Skin epidermis (tissue), 12 donors: ENCODE results near the gene IP6K2.

Source experiments
- H3K27ac ChIP-seq, 21 experiments: fragments of 200-600 bp; sonication (generic) in 11 of 21; one replicate each; pipeline ENCODE4 v1.5.0; 2020; ENCODE audit warnings: mild to moderate bottlenecking in 3 of 21, inconsistent platforms in 2 of 21, moderate library complexity in 2 of 21
- H3K4me3 ChIP-seq, 7 experiments: fragments of 200-600 bp; sonication (generic) in 2 of 7; one replicate each; pipeline ENCODE4 v1.5.0; 2020; ENCODE audit warnings: inconsistent platforms in 2 of 7, mild to moderate bottlenecking in 2 of 7, moderate library complexity in 1 of 7

IP6K2 gene

DNA sequence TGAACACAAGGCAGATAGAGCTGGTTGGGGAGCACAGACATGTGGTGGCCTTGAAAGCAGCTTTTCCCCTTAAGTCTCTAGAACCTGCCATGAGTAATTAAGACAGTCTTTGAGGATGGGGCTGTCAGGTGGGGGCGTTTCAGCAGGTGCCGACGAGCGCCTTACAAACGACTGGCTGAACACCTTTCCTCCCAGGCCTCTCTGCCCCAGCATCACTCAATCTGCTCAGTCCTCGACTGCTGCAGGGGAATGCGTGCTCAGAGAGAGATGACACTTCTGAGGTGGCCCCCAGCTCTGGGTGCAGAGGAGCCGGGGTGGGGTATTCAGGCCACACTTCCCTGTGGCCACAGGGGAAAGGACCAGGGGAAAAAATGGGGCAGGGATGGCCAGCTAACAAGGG lies 23.2 kb downstream of the IP6K2 start:
- peak overlapping the region in 19 of 21 experiments; percentile 56 to 90 (median 79) for H3K27ac ChIP-seq
- peak overlapping the region in 5 of 7 experiments; percentile 14 to 42 (median 34) for H3K4me3 ChIP-seq

DNA sequence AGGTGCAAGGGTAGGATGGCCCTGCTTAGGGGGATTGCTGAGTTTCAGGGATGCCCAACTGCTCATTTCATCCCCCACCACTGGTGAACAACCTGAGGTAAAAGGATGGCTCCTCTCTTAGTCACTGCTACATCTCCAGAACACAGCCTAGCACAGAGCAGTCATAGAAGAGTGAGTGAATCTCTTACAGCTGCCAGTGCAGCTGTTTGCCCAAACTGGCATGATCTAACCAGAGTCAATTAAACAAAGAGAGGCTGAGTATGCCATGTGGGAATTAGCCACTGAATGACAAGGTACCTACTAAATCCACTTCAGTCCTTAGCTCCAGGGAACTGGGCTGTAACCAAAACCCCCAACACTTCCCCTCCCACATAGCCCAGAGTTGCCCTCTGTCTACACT lies 24.5 kb downstream of the IP6K2 start:
- H3K27ac ChIP-seq = peak overlapping the region in 3 of 21 experiments; percentile 72 to 87 (median 84)
- H3K4me3 ChIP-seq = no peak overlapping the region

DNA sequence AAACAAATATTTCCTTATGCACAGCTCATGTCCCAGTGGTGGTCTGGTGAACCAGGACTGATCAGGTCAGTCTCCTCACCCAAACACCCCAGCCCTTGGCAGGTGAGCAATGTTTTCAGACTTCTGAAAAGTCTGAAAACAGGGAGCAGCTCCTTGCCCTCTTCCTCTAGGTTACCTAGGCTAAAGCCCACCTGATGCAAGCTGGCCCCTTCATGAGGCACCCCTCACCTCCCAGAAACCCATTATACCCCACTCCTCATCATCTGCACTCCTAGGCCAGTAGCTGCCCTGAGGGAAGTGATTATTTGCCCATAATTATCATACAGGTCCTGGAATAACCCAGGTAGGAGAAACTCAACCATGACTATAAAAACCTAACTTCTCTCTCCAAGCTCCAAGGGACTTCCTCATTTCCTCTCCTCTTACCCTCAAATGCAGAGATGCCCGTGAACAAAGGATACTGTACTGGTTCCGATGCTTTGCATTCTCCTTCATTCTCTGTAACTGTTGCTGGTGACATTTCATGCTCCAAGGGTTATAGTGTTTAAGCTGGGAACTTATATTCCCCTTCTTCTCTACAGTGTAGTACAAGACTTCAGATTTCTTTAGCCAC lies 26.1 kb downstream of the IP6K2 start:
- H3K4me3 ChIP-seq = no peak overlapping the region
- H3K27ac ChIP-seq = no peak overlapping the region

DNA sequence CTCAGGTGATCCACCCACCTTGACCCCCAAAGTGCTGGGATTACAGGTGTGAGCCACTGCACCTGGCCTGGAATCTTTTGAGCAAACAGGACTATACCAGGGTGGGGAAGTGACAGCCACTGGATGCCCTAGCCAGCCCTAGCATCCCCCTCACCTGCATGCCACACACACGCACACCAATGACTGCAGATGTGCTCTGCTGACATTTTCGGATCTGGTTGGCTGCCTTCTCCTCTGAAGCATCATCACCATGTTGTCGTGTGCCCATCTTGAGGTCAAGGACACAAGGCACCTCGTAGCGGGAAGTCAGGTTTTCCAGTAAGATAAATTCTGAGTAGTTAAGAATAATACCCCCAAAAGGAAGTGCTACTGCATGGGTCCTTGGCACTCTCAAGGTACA lies 27.6 kb downstream of the IP6K2 start:
- Histone ChIP-seq H3K27ac (no peak overlapping the region), H3K4me3 (no peak overlapping the region)

DNA sequence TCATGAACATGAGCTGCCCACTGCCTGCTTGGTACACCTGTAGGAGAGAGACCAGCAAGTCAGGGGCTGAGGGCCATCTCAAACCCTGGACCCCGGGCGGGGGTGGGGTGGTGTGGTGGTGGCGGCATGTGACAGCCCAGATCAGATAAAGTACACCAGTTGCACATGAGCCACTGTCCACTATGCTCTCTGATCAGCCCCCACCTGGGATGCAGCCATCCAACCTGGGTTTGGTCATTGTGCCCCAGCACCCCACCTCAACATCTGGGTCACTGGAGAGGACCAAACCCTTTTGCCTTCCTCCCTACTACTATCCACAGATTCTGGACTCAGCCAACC lies 28.3 kb downstream of the IP6K2 start:
- H3K4me3 ChIP-seq = no peak overlapping the region
- H3K27ac ChIP-seq = no peak overlapping the region

DNA sequence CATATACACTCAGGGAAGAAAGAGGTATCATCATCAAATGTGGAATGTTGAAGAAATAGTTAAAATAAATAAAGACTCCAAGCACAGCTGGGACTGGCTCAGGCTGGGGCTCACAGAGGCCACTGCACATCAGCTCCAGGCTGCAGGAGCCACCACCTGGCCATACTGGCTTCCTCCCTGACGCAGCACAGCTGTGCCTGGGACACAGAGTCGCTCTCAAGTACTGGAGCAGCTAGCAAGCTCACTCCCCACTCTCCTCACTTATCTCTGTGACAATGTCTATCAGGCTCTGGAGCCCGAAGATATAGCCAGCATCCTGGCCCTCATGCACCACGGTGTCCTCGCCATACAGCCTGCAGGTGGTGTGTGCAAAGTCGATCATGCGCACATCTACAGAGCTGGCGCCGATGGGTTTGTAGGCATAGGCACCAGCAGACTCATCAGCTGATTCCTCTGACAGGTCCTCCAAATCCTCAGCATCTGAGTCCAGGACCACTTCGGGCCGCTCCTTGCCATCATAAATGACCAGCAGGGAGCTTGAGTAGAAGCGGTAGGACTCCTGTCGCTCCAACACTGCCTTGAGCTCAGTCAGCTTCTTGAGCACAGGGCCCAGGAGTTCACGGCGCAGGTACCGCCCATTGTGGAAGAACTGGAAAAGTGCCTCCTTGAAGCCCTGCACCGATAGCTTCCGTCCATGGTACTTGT lies 28.8 kb downstream of the IP6K2 start:
- Histone ChIP-seq H3K4me3 (no peak overlapping the region), H3K27ac (no peak overlapping the region)

DNA sequence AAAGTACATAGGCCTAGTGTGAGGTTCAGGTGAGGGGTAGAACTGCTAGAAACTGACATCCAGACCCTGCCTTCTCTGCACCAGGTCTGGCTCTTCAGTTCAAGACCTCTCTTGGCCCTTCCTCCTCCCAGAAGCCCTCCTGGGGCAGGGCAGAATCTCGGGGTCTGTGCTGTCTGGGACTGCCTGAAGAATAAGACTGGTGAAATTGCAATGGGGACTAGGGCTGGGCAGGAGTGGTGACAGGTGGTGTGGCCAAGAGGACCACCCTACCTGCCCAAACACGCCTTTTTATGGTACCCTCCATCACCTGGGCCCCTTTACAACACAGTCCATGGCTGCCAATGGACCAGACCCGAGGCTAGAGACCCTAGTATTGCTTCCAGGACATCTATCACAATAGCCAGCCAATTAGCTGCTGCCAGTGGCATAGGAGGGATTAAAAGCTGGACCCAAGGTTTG lies 29.8 kb downstream of the IP6K2 start:
- Histone ChIP-seq H3K27ac (no peak overlapping the region), H3K4me3 (no peak overlapping the region)

DNA sequence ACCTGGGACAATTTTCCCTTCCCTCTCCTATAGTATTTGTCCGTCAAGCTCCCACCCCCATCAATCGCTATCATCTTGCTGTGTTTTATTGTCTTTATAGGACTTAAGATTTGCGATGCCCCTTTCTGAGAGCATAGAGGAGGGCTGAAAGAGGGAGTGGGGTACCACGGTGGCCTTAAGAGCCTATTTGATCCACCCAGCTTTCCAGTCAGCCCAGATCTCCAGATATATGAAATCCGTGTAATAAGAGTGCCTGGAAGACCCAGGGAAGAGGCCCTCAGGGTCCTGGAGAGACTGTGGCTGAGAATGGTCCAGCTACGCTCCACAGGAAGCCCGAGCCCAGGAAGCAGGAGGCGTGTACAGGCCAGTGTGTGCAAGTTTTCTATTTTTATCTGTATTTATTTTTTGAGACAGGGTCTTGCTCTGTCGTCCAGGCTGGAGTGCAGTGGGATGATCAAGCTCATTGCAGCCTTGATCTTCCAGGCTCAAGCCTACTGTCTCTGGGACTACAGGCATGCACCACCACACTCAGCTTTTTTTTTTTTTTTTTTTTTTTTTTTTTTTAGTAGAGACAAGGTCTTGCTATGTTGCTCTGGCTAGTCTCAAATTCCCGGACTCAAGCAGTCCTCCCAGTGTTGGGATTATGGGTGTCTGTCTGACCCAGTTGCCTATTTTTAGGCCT lies 30.3 kb downstream of the IP6K2 start:
- peak overlapping the region in 2 of 7 experiments; percentile 57 to 90 for H3K4me3 ChIP-seq
- peak overlapping the region in 8 of 21 experiments; percentile 81 to 92 (median 85) for H3K27ac ChIP-seq

DNA sequence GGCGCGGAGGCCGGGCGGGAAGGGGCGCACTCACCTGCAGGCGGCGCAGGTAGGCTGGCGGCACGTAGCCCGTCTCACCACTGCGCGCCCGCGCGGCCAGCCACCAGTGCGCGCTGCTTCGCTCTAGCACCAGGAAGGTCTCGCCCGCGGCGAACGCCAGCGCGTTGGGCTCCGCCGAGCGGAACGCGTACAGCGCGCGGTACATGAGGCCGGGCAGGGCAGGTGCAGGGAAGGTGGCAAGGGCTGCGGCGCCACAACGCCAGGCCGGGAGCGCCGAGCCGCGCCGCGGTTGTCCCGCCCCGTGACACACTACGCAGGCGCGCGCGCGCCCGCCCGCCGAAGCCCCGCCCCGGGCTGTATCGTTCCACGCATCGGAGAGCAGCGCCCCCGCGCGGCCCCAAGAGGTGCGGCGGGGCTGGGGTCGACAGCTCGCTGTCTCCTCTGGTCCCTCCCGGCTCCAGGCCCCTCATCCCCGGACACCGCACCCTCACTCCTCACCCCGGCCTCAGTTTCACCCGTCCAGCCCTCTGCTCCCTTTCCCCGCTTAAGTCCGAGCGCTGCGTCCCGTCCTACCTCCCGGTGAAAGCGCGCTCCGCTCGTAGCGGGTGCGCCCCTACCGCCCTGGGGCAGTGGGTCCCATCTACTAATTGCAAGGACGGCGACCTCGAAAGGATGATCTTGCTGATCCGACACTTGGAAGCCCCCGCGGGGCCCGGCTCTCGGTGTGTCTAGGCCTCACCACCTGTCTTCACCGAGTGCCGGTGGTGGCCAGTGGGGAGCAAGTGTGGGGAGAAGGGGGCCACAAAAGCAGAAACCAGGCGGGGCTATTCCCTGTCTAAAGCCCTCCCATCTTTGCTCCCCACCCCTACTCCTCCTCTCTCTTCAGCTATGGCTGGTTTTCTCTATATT lies 31.2 kb downstream of the IP6K2 start, which contains the start of gene NCKIPSD:
Gene NCKIPSD (minus strand): TSS at position 313 of the 909 bp plus-strand sequence. CDS start 108 bp downstream, at position 205.
- H3K27ac ChIP-seq = peak within 1 kb of the TSS; percentile 54 to 94 (median 86)
- peak within 1 kb of the TSS; percentile 57 to 90 (median 78) for H3K4me3 ChIP-seq

DNA sequence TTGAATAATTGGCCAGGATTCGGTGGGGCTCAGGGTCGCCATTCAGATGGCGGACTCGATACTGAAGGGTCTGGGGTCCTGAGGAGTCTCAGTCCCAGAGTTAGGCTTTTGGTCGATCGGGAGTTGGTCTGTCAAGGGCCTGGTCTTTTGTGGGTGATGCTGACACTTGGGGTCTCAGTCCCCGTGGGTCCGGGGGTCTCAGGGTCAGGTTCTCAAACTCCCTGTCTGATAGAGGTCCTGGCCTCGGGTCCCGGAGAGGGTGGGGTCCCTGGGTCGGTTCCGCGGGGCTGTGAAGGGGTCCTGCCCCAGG lies 31.8 kb downstream of the IP6K2 start:
- Histone ChIP-seq H3K4me3 (peak overlapping the region; percentile 57 to 90 (median 78)), H3K27ac (peak overlapping the region; percentile 54 to 94 (median 86))

DNA sequence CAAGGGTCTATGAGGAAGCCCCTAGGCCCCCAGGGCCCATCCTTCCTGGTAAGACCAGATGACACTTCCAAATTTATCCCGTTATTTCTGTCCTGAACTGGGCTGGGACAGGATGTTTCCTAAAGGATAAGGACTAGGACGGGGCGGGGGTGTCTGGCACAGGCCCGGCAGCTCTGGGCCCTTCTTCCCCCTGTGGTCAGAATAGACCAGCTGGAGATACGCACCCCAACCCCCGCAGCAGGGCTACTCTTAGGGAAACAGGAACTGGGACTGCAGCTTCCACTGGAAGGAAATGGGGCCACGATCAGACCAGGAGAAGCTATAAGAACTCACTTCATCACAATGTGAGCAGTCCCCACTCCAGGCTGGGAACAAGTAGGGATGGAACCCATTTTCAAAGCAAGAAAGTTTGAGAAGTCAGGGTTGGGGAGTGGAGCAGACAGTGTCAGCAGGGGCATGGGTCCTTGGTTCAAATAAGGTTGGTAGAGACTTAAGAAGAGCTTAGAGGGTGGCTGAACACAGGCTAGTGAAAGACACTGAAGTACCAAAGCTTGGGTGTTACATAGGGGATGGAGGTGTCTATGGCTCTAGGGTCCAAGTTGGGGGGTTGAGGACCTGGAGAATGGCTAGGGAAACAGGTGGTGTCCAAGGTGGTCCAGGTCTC lies 32.4 kb downstream of the IP6K2 start:
- Histone ChIP-seq H3K27ac (peak overlapping the region in 10 of 21 experiments; percentile 1 to 92 (median 85)), H3K4me3 (peak overlapping the region; percentile 57 to 90 (median 78))

DNA sequence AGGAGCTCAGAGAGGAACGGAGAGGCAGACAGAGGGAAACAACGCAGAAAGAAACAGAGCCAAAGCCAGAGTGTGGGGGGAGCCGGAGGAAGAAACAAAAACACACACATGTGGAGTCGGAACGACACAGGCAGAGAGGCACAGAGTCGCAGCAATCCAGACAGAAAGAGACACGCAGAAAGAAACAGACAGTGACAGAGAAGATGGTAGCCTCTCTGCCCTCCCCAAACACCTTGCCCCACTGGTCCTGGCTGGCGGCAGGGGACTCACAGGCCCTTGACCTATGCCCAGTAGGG lies 33.0 kb downstream of the IP6K2 start:
- peak overlapping the region in 1 of 7 experiments; percentile 78 for H3K4me3 ChIP-seq
- peak overlapping the region in 4 of 21 experiments; percentile 1 to 52 (median 23) for H3K27ac ChIP-seq

DNA sequence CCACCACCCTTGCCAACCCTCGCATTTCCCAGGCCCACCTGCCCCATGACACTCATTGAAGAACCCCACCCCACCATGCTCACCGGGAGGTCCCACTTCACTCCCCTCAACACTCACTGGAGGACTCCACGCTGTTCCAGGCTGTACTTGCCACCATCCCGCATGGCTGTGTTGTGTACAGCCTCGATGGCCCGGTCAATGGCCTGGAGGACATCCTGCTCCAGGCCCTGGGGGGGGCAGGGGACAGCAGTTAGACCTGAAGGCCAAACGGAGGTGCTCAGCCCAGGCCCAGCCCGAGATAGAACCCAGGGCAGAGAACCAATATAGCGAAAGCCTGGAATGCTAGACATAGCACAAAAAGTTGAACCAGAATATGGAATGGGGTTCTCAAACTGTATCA lies 34.2 kb downstream of the IP6K2 start:
- no peak overlapping the region for H3K4me3 ChIP-seq
- H3K27ac ChIP-seq = peak overlapping the region in 1 of 21 experiments; percentile 14

DNA sequence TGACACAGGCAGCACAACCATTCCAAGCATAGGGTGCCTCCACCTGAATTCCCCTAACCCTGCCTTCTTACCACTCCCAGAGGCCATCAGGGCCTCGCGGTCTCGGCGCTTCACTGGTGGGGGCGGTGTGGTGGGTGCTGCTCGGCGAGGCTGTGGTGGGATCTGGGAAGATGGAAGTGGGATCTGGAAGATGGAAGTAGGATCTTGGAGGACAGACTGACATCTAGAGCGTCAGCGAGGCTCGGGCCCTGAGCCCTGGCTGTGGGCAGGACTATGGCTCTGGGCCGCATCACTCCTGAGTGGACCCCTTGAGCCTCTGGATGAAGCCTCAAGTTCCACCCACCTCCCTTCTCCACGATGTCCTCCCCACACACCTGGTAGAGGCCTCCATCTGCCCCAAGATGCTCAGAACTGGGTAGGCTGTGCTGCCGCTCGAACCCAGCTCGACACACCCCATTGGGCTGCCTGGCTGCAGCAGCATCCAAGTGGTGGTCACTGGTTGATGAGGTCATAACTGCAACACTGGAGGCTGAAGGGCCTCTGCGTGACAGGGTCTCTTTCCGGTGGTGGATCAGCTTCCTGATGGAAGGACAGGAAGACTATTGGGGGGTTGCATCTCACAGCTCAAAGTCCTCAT lies 34.9 kb downstream of the IP6K2 start:
- Histone ChIP-seq H3K27ac (no peak overlapping the region), H3K4me3 (no peak overlapping the region)

DNA sequence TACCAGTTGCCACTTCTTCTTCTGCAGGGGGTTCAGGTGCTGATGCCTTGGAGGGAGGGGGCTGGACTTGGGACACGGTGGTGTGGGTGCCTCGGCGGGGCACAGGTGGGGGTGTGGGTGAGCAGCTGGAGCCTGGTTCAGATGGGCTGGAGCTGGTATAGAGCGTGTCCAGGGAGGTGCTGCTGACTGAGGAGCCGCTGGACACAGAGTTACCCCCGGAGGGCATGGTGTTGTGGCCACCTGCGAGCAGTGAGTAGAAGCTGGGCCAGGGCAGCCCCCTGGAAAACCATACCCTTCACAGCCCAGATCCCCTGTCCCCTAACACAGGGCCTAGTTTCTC lies 35.5 kb downstream of the IP6K2 start:
- H3K4me3 ChIP-seq = no peak overlapping the region

DNA sequence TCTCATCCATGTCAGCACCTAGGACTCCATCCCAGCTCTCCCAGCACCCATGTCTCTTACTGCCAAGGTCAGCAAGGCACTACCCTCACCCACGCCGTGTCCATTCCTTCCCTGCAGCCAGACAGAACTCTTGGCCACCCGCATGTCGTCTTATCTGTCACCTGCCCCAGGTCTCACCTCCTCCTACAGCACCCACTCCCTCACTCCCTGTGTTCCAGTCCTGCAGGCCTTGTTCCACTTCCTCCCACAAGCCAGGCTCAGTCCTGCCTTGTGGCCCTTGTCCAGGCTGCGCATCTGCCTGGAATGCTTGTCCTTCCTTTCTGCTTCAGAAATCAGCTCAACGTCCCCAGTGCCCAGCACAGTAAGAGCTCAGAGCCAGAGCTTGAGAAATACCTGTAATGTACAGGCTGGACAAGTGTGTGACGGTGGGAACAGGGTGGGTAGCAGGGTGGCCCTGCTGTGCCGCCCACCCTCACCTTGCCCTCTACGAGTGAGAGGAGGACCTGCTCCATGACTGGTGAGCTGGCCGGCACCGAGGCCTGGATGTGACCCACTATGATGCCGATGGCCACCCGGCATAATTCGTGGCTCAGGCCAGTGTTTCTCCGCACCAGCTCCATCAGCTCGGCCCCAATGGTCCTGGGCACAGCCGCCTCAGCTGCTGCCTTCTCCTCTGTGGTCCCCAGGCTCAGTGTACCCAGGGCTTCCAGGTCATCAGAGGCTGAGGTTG lies 36.0 kb downstream of the IP6K2 start:
- H3K27ac ChIP-seq = no peak overlapping the region
- H3K4me3 ChIP-seq = no peak overlapping the region

More for the DNA sequence above, 35.5 kb downstream of the IP6K2 start:
- no peak overlapping the region for H3K27ac ChIP-seq

DNA sequence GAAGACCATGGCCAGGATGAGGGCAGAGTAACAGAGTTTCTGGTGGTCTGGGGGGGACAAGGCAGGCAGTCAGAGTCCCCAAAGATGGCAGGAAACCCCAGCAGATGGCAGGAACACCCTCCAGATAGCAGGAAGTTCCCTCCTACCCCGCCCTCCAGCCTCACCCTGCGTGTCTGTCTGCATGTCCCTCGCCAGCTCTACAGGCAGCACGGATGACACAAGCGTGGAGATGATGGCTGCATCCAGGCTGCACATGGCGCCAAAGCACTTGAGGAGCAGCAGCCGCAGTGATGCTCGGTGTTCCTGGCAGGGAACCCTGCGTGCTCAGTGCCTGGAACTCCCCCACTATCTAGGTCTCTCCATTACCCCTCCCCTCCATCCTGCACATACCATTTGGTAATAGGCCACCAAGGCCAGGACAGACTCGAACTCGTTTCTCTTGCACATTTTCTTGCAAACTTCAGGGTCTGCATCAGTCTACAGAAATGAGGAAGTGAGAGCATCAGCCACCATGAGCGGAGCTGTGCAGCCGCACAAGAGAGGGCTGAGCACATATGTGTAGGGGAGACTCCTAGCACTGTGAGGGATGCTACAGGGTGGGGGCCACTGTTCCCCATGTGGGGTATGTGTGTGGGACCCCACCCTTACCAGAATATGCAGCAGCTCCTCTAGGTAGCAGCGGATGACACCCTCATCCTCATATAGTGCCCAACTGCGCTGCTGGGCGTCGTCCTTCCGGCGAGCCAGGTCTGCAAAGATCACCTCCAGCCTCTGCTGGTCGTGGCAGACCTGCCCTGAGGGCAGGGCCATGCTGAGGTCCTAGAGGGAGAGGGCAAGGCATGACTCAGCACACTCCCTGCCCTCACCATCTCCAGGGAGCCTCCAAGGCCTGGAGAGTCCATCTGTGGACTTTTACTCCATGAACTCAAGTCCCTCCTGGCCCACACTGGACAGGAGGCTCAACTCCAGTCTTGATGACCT lies 37.3 kb downstream of the IP6K2 start:
- Histone ChIP-seq H3K27ac (no peak overlapping the region), H3K4me3 (no peak overlapping the region)
